Spleen (tissue), 7 donors: ENCODE data around the gene CCL28.

Experiments
- POLR2A ChIP-seq, 3 donors: fragments of 450-650 bp; IDR thresholded peaks; one replicate each; pipeline ENCODE4 v1.5.1; 2017; ENCODE audit warnings: antibody characterized with exemption in 3 of 3, mild to moderate bottlenecking in 1 of 3
- POLR2AphosphoS5 ChIP-seq, 3 donors: sonication (generic); formaldehyde crosslinking; IDR thresholded peaks; one replicate each; pipeline ENCODE4 v1.5.1; 2017; ENCODE audit warnings: antibody characterized with exemption in 3 of 3
- TF ChIP-seq, protein P1 (sequence below), 11 experiments: fragments of 200-600 bp in 7 of 11; fragments of 450-650 bp in 4 of 11; sonication (generic) in 4 of 11; IDR thresholded peaks in 8 of 11; conservative IDR thresholded peaks in 3 of 11; 1 replicate in 7 of 11; 2 replicates in 4 of 11; pipeline versions ENCODE4 v1.4.0 to v1.8.0; 2016 to 2021; ENCODE audit warnings: antibody characterized with exemption in 11 of 11, inconsistent platforms in 4 of 11, mild to moderate bottlenecking in 1 of 11
- donor health status: DM: no; HTN: no; CAD: no; lungs with moderate emphysema.
- donor health status: DM: no; HTN: no; CAD: no.
- donor health status: DM: no; HTN: no; CAD: no.

DNA sequence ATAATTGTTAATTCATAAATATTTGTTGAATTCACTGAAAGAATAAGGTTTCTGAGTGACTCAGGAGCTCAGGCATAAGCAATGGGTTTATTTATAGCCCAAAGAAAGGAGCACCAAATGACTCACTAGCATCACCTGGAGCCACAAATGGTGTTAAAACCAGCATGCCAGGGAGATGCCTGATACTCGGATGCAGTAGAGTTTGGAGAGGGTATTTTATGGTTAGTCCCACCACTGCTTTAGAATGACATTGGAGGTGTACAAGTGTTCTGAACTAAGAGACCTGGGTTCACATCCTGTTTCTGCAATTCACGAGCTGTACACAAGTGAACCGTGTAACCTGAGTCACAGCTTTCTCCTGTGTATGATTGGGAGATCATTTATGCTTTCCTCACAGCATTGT lies 25.2 kb downstream of the CCL28 start:
- TF ChIP-seq, protein P1, sequence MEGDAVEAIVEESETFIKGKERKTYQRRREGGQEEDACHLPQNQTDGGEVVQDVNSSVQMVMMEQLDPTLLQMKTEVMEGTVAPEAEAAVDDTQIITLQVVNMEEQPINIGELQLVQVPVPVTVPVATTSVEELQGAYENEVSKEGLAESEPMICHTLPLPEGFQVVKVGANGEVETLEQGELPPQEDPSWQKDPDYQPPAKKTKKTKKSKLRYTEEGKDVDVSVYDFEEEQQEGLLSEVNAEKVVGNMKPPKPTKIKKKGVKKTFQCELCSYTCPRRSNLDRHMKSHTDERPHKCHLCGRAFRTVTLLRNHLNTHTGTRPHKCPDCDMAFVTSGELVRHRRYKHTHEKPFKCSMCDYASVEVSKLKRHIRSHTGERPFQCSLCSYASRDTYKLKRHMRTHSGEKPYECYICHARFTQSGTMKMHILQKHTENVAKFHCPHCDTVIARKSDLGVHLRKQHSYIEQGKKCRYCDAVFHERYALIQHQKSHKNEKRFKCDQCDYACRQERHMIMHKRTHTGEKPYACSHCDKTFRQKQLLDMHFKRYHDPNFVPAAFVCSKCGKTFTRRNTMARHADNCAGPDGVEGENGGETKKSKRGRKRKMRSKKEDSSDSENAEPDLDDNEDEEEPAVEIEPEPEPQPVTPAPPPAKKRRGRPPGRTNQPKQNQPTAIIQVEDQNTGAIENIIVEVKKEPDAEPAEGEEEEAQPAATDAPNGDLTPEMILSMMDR (IDR thresholded peaks at IDR 0.05 in 8 of 11, conservative IDR thresholded peaks at IDR 0.05 in 3 of 11) = no peak
- TF ChIP-seq POLR2A (IDR thresholded peaks at IDR 0.05) = no peak
- no peak for TF ChIP-seq POLR2AphosphoS5 (IDR thresholded peaks at IDR 0.05)
